ENCODE measurements around the gene NPM3.

The NPM3 gene

GRCh38 chr10:101748496-101748895 lies 34.8 kb downstream of the NPM3 start:
- DNase-seq (ENCODE audit: low spot score): no peak
- Histone ChIP-seq H3K27ac (no peak overlapping the region), H3K4me3 (no peak overlapping the region)
- TF ChIP-seq CTCF (IDR thresholded peaks at IDR 0.05): no peak

- no peak for DNase-seq (ENCODE audit: low spot score)
- Histone ChIP-seq H3K27ac (no peak overlapping the region), H3K4me3 (no peak overlapping the region)
- TF ChIP-seq CTCF (IDR thresholded peaks at IDR 0.05): no peak
Measured at GRCh38 chr10:101745074-101745696, 38.1 kb downstream of the NPM3 start.

GRCh38 chr10:101744267-101744666 lies 39.0 kb downstream of the NPM3 start:
- no peak for TF ChIP-seq CTCF (IDR thresholded peaks at IDR 0.05)
- no peak overlapping the region for H3K27ac ChIP-seq
- H3K4me3 ChIP-seq: no peak overlapping the region
- DNase-seq (ENCODE audit: low spot score): no peak

- TF ChIP-seq CTCF (IDR thresholded peaks at IDR 0.05): no peak
- DNase-seq (ENCODE audit: low spot score): no peak
Measured at GRCh38 chr10:101741938-101742337, 41.3 kb downstream of the NPM3 start.

GRCh38 chr10:101736666-101737065 lies 46.6 kb downstream of the NPM3 start:
- Histone ChIP-seq H3K27ac (no peak overlapping the region), H3K4me3 (no peak overlapping the region)
- TF ChIP-seq CTCF (IDR thresholded peaks at IDR 0.05): no peak
- no peak for DNase-seq (ENCODE audit: low spot score)

More at GRCh38 chr10:101741938-101742337, 41.3 kb downstream of the NPM3 start:
- Histone ChIP-seq H3K4me3 (no peak overlapping the region), H3K27ac (no peak overlapping the region)

GRCh38 chr10:101732096-101732495 lies 51.1 kb downstream of the NPM3 start:
- H3K4me3 ChIP-seq: no peak overlapping the region
- DNase-seq (ENCODE audit: low spot score): no peak
- TF ChIP-seq CTCF (IDR thresholded peaks at IDR 0.05): no peak
- H3K27ac ChIP-seq: no peak overlapping the region

All from coronary artery (tissue), 2 donors.